Vagina (tissue), 2 donors: Measurements from ENCODE around the gene PRRG2. TPM values are rescaled to one million over a fixed set of nuclear protein-coding genes. Genes with fewer than 3 reads are reported as not detected.
"Not testable (repeated sequence)": the region's sequence is repeated elsewhere in the genome, so short reads cannot be mapped to it uniquely, and the experiment has no call there.

Experiments
- DNase-seq, 2 donors: peaks; one replicate each; pipeline ENCODE4 v3.0.0-alpha.2; 2017; ENCODE audit errors: extremely low spot score in 2 of 2
- H3K27ac ChIP-seq: fragments of 200-600 bp; sonication (generic); one replicate; pipeline ENCODE4 v1.5.1; 2019
- H3K27me3 ChIP-seq: fragments of 200-600 bp; sonication (generic); one replicate; pipeline ENCODE4 v1.5.1; 2019
- H3K36me3 ChIP-seq, 2 donors: fragments of 200-600 bp; sonication (generic); one replicate each; pipeline ENCODE4 v1.5.1; 2017 to 2019
- H3K4me1 ChIP-seq: fragments of 200-600 bp; sonication (generic); one replicate; pipeline ENCODE4 v1.5.1; 2019
- H3K4me3 ChIP-seq, 2 donors: fragments of 200-600 bp; sonication (generic); 1 replicate in 1 of 2; 2 replicates in 1 of 2; pipeline ENCODE4 v1.5.1; 2016 to 2019
- H3K9me3 ChIP-seq: fragments of 200-600 bp; sonication (generic); one replicate; pipeline ENCODE4 v1.5.1; 2019
- CTCF ChIP-seq, 3 experiments: fragments of 450-650 bp in 2 of 3; fragments of 200-600 bp in 1 of 3; sonication (generic) in 1 of 3; IDR thresholded peaks; one replicate each; pipeline ENCODE4 v1.5.1; 2017 to 2019; ENCODE audit warnings: antibody characterized with exemption in 3 of 3, mild to moderate bottlenecking in 2 of 3, moderate library complexity in 2 of 3
- POLR2A ChIP-seq, 2 donors: fragments of 450-650 bp; IDR thresholded peaks; one replicate each; pipeline ENCODE4 v1.6.1; 2017; ENCODE audit warnings: antibody characterized with exemption in 2 of 2, mild to moderate bottlenecking in 2 of 2, moderate library complexity in 2 of 2
- POLR2AphosphoS5 ChIP-seq, 2 donors: sonication (generic); formaldehyde crosslinking; IDR thresholded peaks; one replicate each; pipeline ENCODE4 v1.9.0; 2017; ENCODE audit warnings: antibody characterized with exemption in 2 of 2, mild to moderate bottlenecking in 2 of 2, low read depth in 1 of 2; ENCODE audit not compliant: insufficient read depth in 1 of 2
- intact Hi-C: fragments of 100-400 bp; cut with DNase I; formaldehyde crosslinking; loops from one replicate; pipeline ENCODE4 v1.15.1; 2023
- total RNA-seq: library from RNA; depleted of rRNA; stranded (reverse); fragments of >200 nt; gene quantifications from one replicate; pipeline ENCODE4 v1.2.3, GENCODE V29; 2016

The PRRG2 gene
- total RNA-seq, 1 donor from 2014 or later = 5.4 TPM

- no peaks in the 10 kb centered on the region for H3K27me3 ChIP-seq
- DNase-seq = no peak
- intact Hi-C loops = no loop called here
- peaks cover 0 to 13% of the 10 kb centered on the region in 2 donors for H3K36me3 ChIP-seq
- H3K4me1 ChIP-seq = peaks cover 13% of the 10 kb centered on the region
- no peaks in the 10 kb centered on the region for H3K9me3 ChIP-seq
- H3K4me3 ChIP-seq = no peak overlapping the region
- no peak overlapping the region for H3K27ac ChIP-seq
- TF ChIP-seq CTCF (IDR thresholded peaks at IDR 0.05) (no peak), POLR2A (IDR thresholded peaks at IDR 0.05) (no peak)
These were observed 50.0 kb downstream of the PRRG2 start for GRCh38 chr19:49631014-49631588.

- intact Hi-C loops = no loop called here
- H3K27ac ChIP-seq = no peak overlapping the region
- H3K9me3 ChIP-seq = no peaks in the 10 kb centered on the region
- DNase-seq = no peak
- no peak for TF ChIP-seq POLR2A (IDR thresholded peaks at IDR 0.05)
- TF ChIP-seq CTCF (IDR thresholded peaks at IDR 0.05) = no peak
- no peak overlapping the region for H3K4me3 ChIP-seq
- H3K36me3 ChIP-seq = peaks cover 0 to 15% of the 10 kb centered on the region in 2 donors
- H3K4me1 ChIP-seq = peaks cover 18% of the 10 kb centered on the region
- H3K27me3 ChIP-seq = no peaks in the 10 kb centered on the region
These were observed 50.6 kb downstream of the PRRG2 start for GRCh38 chr19:49631610-49632192.

- no peak for TF ChIP-seq POLR2AphosphoS5 (IDR thresholded peaks at IDR 0.05; ENCODE audit: insufficient read depth in 1 of 2, low read depth in 1 of 2)
- no peak for TF ChIP-seq CTCF (IDR thresholded peaks at IDR 0.05)
- no peak for TF ChIP-seq POLR2A (IDR thresholded peaks at IDR 0.05)
- peaks cover 0 to 16% of the 10 kb centered on the region in 2 donors for H3K36me3 ChIP-seq
- peaks cover 24% of the 10 kb centered on the region for H3K4me1 ChIP-seq
- no peaks in the 10 kb centered on the region for H3K9me3 ChIP-seq
- intact Hi-C loops = no loop called here
- DNase-seq = no peak
- no peak overlapping the region for H3K4me3 ChIP-seq
- no peaks in the 10 kb centered on the region for H3K27me3 ChIP-seq
- no peak overlapping the region for H3K27ac ChIP-seq
These were observed 51.5 kb downstream of the PRRG2 start for GRCh38 chr19:49632576-49632975.

- H3K27ac ChIP-seq, H3K9me3 ChIP-seq, H3K27me3 ChIP-seq, intact Hi-C loops, H3K4me3 ChIP-seq, DNase-seq: not testable (repeated sequence)
- Histone ChIP-seq H3K36me3 (peaks cover 0 to 16% of the 10 kb centered on the region in 2 donors), H3K4me1 (peaks cover 30% of the 10 kb centered on the region)
These were observed 52.2 kb downstream of the PRRG2 start for GRCh38 chr19:49633273-49633672.

GRCh38 chr19:49635530-49636232 lies 54.6 kb downstream of the PRRG2 start:
- Histone ChIP-seq H3K9me3 (no peaks in the 10 kb centered on the region), H3K4me3 (no peak overlapping the region), H3K36me3 (peaks cover 0 to 16% of the 10 kb centered on the region in 2 donors), H3K27me3 (no peaks in the 10 kb centered on the region), H3K27ac (no peak overlapping the region), H3K4me1 (peaks cover 42% of the 10 kb centered on the region)
- TF ChIP-seq CTCF (IDR thresholded peaks at IDR 0.05) = no peak
- TF ChIP-seq POLR2AphosphoS5 (IDR thresholded peaks at IDR 0.05; ENCODE audit: insufficient read depth in 1 of 2, low read depth in 1 of 2) = no peak
- TF ChIP-seq POLR2A (IDR thresholded peaks at IDR 0.05) = no peak
- no peak for DNase-seq
- intact Hi-C loops = no loop called here
